AG09319 (cell line): Measurements from ENCODE around the gene RANBP17.

Experiments used
- DNase-seq: peaks from one replicate; pipeline ENCODE4 v3.0.0-alpha.2; 2010; ENCODE audit warnings: low read depth; ENCODE audit errors: extremely low read depth
- CTCF ChIP-seq: IDR thresholded peaks from 2 replicates; pipeline ENCODE4 v1.5.1; 2011; ENCODE audit warnings: low read depth, mild to moderate bottlenecking, inconsistent platforms, low read length, moderate library complexity

RANBP17 gene

GRCh38 chr5:171115519-171115918 lies 253.7 kb downstream of the RANBP17 start:
- DNase-seq, result no peak
- no peak for TF ChIP-seq CTCF

- DNase-seq, result no peak
- no peak for TF ChIP-seq CTCF
Observed at GRCh38 chr5:171116719-171117118, 254.9 kb downstream of the RANBP17 start.

- DNase-seq, result no peak
- no peak for TF ChIP-seq CTCF
Observed at GRCh38 chr5:171120986-171121622, 259.3 kb downstream of the RANBP17 start.

- DNase-seq, result no peak
Observed at GRCh38 chr5:171121638-171122037, 259.8 kb downstream of the RANBP17 start.

GRCh38 chr5:171122372-171122771 lies 260.6 kb downstream of the RANBP17 start:
- TF ChIP-seq CTCF, result no peak
- no peak for DNase-seq

More at GRCh38 chr5:171121638-171122037, 259.8 kb downstream of the RANBP17 start:
- TF ChIP-seq CTCF, result no peak

- no peak for TF ChIP-seq CTCF
- no peak for DNase-seq
Observed at GRCh38 chr5:171123417-171123816, 261.6 kb downstream of the RANBP17 start.

GRCh38 chr5:171127314-171127713 lies 265.5 kb downstream of the RANBP17 start:
- TF ChIP-seq CTCF, result no peak
- no peak for DNase-seq
